AG09319 (cell line): ENCODE measurements around the gene TOLLIP.

Source experiments
- DNase-seq: peaks from one replicate; pipeline ENCODE4 v3.0.0-alpha.2; 2010; ENCODE audit warnings: low read depth; ENCODE audit errors: extremely low read depth
- TF ChIP-seq, protein P1 (sequence below): IDR thresholded peaks from 2 replicates; pipeline ENCODE4 v1.5.1; 2011; ENCODE audit warnings: low read depth, mild to moderate bottlenecking, inconsistent platforms, low read length, moderate library complexity

TOLLIP gene

GRCh38 chr11:1293619-1294015, 15.8 kb downstream of the TOLLIP start:
- TF ChIP-seq, protein P1, sequence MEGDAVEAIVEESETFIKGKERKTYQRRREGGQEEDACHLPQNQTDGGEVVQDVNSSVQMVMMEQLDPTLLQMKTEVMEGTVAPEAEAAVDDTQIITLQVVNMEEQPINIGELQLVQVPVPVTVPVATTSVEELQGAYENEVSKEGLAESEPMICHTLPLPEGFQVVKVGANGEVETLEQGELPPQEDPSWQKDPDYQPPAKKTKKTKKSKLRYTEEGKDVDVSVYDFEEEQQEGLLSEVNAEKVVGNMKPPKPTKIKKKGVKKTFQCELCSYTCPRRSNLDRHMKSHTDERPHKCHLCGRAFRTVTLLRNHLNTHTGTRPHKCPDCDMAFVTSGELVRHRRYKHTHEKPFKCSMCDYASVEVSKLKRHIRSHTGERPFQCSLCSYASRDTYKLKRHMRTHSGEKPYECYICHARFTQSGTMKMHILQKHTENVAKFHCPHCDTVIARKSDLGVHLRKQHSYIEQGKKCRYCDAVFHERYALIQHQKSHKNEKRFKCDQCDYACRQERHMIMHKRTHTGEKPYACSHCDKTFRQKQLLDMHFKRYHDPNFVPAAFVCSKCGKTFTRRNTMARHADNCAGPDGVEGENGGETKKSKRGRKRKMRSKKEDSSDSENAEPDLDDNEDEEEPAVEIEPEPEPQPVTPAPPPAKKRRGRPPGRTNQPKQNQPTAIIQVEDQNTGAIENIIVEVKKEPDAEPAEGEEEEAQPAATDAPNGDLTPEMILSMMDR = no peak; the same call in 1 of the 2 replicates
- DNase-seq = no peak

GRCh38 chr11:1292644-1293618, 16.5 kb downstream of the TOLLIP start:
- no peak for DNase-seq
- TF ChIP-seq, protein P1 = no peak

GRCh38 chr11:1292018-1292643, 17.3 kb downstream of the TOLLIP start:
- no peak for DNase-seq

DNA sequence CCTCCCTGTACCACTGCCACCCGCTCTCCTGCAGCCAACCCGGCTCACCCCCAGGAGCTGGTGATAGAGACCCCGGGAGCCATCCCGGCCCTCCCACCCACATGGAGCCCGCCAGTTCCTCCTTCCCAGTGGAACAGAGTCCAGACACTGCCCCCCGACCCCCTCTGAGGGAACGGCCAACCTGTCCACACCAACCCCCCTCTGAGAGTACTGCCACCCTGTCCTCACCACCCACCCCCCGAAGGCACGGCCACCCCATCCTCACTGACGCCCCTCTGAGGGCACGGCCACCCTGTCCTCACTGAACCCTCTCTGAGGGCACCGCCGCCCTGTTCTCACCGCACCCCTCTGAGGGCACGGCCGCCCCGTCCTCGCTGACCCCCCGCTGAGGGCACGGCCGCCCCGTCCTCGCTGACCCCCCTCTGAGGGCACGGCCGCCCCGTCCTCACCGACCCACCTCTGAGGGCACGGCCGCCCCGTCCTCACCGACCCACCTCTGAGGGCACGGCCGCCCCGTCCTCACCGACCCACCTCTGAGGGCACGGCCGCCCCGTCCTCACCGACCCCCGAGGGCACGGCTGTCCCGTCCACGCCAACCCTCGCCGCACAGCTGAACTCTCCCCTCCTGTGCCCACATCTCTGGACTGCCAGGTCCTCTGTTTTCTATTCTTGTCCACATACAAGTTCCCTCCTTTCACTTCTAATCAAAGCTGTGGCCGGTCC, 18.0 kb downstream of the TOLLIP start:
- TF ChIP-seq, protein P1 = no peak
- DNase-seq = no peak

More at GRCh38 chr11:1292018-1292643, 17.3 kb downstream of the TOLLIP start:
- TF ChIP-seq, protein P1 = no peak

- no peak for DNase-seq
- TF ChIP-seq, protein P1 = no peak
Observed at GRCh38 chr11:1290052-1291040, 19.1 kb downstream of the TOLLIP start.

GRCh38 chr11:1289211-1289935, 20.1 kb downstream of the TOLLIP start:
- no peak for DNase-seq
- TF ChIP-seq, protein P1 = no peak
